ENCODE results near the gene LASP1. TPM values are rescaled to one million over a fixed set of nuclear protein-coding genes. Genes with fewer than 3 reads are reported as not detected.
A peak's percentile ranks its signal among the peaks of the same experiment; 100 is the strongest.
"Not testable (repeated sequence)": the region's sequence is repeated elsewhere in the genome, so short reads cannot be mapped to it uniquely, and the experiment has no call there.

LASP1 gene
- polyA plus RNA-seq, 1 donor from 2014 or later = 44.5 TPM

DNA sequence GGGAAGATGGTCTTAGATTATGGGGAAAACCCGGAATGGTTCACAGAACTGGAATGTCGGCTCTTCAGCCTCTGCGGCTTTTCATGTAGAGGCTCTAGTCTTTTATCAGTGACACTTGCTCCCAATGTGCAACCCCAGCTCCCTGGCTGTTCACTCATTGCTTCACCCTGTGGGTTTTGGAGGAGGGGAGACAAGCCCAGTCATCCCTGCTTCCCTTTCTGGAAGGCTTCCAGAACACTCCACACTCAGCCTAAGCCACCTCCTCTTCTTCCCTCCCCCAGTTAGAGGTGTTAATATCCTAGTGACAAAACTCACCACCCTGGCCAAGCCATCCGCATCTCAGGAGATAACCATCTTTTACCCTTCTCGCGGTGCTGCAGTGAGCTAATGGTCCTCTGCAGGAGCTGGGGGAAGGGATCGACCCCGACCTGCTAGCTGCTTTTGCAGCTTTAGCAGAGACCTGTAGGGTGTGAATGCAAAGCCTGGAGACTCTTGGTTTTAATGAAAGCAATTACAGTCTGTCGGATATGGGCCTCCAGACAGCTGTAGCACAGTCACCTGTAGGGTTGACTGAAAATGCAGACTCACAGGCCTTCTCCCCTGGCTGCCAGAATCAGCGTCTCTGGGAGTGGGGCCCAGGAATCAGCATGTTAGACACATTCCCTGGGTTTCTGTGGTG, 31.3 kb downstream of the LASP1 start:
- H3K36me3 Mint-ChIP-seq = peaks cover 3% of the 10 kb centered on the region
- peak overlapping the region in 1 of 4 donors; percentile 27 for H3K4me3 Mint-ChIP-seq
- H3K27ac Mint-ChIP-seq = peak overlapping the region; percentile 39 to 72 (median 43)
- H3K27me3 Mint-ChIP-seq = no peaks in the 10 kb centered on the region
- H3K4me1 Mint-ChIP-seq = peaks cover 24 to 40% (median 29%) of the 10 kb centered on the region in 3 donors
- no peaks in the 10 kb centered on the region for H3K9me3 Mint-ChIP-seq

DNA sequence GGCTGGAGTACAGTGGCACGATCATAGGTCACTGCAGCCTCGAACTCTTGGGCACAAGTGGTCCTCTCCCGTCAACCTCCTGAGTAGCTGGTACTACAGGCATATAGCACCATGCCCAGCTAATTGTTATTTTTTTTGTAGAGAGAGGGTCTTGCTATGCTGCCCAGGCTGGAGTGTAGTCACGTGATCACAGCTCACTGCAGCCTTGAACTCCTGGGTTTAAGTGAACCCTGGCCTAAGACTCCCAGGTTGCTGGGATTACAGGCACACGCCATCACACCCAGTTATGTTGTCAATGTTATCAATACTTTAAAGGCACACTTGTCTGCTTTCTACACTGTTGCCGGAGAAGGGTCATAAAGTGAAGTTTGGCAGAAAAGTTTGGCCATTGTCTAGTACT, 33.5 kb downstream of the LASP1 start:
- no peaks in the 10 kb centered on the region for H3K27me3 Mint-ChIP-seq
- H3K4me1 Mint-ChIP-seq = peaks cover 26 to 41% (median 30%) of the 10 kb centered on the region in 3 donors
- no peaks in the 10 kb centered on the region for H3K9me3 Mint-ChIP-seq
- H3K36me3 Mint-ChIP-seq = peaks cover 2% of the 10 kb centered on the region
- H3K4me3 Mint-ChIP-seq = no peak overlapping the region
- peak overlapping the region in 1 of 3 donors; percentile 26 for H3K27ac Mint-ChIP-seq

DNA sequence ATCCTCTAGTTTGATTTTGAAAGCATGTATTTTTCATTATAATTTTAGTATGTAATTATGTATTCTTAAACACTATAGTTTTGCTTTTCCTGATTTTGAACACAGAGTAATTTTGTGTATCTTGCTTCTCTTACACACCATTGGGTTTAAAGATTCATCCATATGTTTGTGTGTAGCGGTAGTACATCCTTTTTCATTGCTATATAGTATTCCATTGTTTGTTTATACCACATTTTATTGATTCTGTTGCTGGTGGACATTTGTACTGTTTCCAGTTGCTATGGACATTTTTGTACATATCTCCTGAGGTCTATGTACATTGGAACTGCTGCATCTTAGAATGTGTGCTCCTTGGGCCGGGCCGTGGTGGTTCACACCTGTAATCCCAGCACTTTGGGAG, 35.0 kb downstream of the LASP1 start:
- H3K9me3 Mint-ChIP-seq = no peaks in the 10 kb centered on the region
- H3K36me3 Mint-ChIP-seq = no peaks in the 10 kb centered on the region
- H3K4me3 Mint-ChIP-seq = peak overlapping the region in 2 of 4 donors; percentile 81
- peak overlapping the region in 1 of 3 donors; percentile 63 for H3K27ac Mint-ChIP-seq
- H3K4me1 Mint-ChIP-seq = peaks cover 15 to 32% (median 18%) of the 10 kb centered on the region in 3 donors
- no peaks in the 10 kb centered on the region for H3K27me3 Mint-ChIP-seq

DNA sequence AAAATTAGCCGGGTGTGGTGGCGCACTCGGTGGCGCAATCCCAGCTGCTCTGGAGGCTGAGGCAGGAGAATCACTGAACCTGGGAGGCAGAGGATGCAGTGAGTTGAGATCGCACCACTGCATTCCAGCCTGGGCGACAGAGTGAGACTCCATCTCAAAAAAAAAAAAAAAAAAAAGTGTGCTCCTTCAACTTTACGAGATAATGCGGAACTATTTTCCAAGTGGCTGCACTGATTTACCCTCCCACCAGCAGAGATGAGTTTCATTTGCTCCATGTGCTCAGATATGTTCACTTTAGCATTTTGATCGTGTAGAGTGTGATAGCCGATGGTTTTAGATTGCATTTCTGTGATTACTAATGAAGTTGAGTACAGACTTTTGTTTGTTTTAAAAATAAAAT, 35.5 kb downstream of the LASP1 start:
- Mint-ChIP-seq H3K27me3 (no peaks in the 10 kb centered on the region), H3K4me3 (peak overlapping the region in 2 of 4 donors; percentile 81), H3K27ac (peak overlapping the region in 2 of 3 donors; percentile 69 to 86), H3K4me1 (peaks cover 15 to 32% (median 18%) of the 10 kb centered on the region in 3 donors), H3K36me3 (no peaks in the 10 kb centered on the region), H3K9me3 (no peaks in the 10 kb centered on the region)

DNA sequence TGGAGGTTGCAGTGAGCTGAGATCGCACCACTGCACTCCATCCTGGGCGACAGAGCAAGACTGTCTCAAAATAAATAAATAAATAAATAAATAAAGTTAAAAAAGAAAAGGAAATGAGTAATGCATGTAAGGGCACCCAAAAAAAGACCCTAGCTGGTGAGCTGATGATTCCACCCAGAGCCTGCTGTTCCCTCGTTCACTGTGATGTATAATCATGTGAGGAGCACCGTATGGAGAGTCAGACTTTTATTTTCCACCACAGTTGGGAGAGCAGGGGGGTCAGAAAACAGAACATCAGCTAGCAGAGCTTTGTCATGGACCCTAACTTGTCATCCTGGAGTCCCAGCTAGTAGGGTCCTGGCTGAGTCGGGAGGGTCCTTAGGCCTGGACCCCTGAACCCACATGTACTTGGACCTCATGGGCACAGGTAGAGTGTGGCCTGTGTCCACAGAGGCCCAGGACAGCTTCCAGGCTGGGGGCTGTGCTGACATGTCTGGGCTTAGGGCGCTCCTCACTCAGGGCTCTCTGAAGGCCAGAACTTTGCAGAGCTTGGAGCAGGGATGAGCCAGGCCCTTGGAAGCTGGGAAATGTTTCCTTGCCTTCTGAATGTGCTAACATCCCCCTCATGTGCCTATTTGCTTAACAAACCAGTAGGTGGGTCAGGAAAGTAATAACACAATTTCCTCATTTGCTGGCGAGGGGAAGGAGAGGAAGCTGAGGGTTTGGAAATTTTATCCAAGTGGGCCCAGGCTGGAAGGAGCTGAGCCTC, 36.8 kb downstream of the LASP1 start:
- Mint-ChIP-seq H3K4me1 (peaks cover 12 to 27% (median 18%) of the 10 kb centered on the region in 3 donors), H3K36me3 (no peaks in the 10 kb centered on the region)

DNA sequence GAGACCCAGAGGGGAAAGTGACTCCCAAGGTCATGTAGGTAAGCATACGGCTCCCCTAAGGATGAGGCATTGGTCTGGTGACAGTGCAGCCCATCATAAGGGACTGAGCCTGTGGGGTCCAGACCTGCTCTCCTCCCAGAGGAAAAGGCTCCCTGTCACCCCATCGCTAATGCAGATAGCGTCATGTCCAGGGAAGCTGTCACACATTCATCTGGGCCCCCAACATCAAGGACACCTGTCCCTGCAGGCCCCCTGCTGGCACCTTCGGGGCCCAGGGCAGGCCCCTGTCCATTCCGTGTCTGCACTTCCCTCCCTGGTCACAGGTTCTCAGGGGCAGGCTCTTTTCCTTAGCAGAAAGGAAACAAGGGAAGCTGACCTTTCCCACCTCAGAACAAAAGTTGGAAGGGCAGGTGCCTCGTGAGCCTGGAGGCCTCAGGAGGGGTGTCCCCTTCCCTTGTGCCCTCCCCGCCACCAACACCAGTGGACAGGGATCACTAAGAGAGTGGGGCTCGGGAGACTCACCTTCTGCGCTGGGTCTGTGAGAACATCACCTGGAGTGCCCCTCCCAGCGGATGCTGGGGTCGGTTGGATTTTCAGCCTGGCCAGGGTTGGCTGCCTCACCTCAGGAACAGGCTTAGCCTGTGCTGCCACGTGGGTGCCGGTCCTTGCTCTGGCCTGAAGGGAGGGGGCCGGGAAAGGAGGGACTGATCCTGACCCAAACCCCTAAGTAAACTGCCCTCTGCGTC, 38.2 kb downstream of the LASP1 start:
- H3K27me3 Mint-ChIP-seq = no peaks in the 10 kb centered on the region
- no peak overlapping the region for H3K4me3 Mint-ChIP-seq
- no peaks in the 10 kb centered on the region for H3K36me3 Mint-ChIP-seq
- no peaks in the 10 kb centered on the region for H3K9me3 Mint-ChIP-seq
- H3K27ac Mint-ChIP-seq = peak overlapping the region in 2 of 3 donors; percentile 31 to 37
- peaks cover 12 to 24% (median 18%) of the 10 kb centered on the region in 3 donors for H3K4me1 Mint-ChIP-seq

More for the DNA sequence above, 36.8 kb downstream of the LASP1 start:
- no peaks in the 10 kb centered on the region for H3K9me3 Mint-ChIP-seq
- H3K4me3 Mint-ChIP-seq = peak overlapping the region in 1 of 4 donors; percentile 77
- no peaks in the 10 kb centered on the region for H3K27me3 Mint-ChIP-seq
- peak overlapping the region in 2 of 3 donors; percentile 37 to 86 for H3K27ac Mint-ChIP-seq

DNA sequence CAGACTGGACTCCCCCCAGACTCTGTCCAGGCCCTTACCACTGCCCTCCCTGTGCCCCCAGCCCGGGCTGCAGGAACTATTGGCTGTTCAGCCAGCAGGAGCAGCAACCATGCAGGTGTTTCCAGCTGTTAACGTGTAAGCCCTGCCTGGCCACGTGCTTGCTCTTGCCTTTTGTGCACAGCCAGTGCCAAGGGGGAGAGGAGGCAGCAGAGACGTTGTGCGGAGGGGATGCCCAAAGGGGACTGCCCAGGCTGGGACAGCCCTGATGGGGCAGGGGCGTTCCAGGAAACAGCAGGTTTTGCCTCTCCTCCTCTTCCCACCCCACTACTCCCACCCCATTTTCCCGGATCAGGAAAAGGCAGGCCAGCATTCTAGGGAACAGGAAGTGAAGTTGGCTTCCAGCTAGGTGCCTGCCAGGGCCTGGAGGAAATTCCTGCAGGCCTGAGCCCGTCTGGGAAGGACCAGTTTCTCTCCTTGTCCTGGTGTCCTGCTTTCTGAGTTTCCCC, 38.9 kb downstream of the LASP1 start:
- Mint-ChIP-seq H3K36me3 (no peaks in the 10 kb centered on the region), H3K27ac (peak overlapping the region in 2 of 3 donors; percentile 4 to 31), H3K4me3 (no peak overlapping the region), H3K9me3 (no peaks in the 10 kb centered on the region), H3K27me3 (no peaks in the 10 kb centered on the region), H3K4me1 (peaks cover 12 to 24% (median 18%) of the 10 kb centered on the region in 3 donors)

DNA sequence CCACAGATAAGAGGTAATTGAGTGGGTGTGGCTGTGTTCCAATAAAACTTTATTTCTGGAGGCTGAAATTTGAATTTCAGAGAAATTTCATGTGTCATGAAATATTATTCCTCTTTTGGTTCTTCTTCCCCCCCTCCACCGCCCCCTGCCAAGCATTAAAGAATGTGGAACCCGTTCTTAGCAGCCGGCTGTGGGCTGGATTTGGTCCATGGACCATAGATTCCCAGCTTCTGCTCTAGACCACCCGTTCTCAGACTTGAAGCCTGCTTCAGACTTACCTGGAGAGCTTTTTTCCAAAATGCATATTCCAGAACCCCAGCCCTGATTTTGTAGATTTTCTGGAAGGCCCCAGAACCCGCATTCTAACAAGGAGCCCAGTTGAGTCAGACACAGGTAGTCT, 40.5 kb downstream of the LASP1 start:
- H3K4me1 Mint-ChIP-seq = peaks cover 9 to 21% (median 16%) of the 10 kb centered on the region in 3 donors
- peak overlapping the region in 1 of 3 donors; percentile 25 for H3K27ac Mint-ChIP-seq
- H3K27me3 Mint-ChIP-seq = no peaks in the 10 kb centered on the region
- H3K36me3 Mint-ChIP-seq = no peaks in the 10 kb centered on the region
- no peak overlapping the region for H3K4me3 Mint-ChIP-seq
- H3K9me3 Mint-ChIP-seq = no peaks in the 10 kb centered on the region

DNA sequence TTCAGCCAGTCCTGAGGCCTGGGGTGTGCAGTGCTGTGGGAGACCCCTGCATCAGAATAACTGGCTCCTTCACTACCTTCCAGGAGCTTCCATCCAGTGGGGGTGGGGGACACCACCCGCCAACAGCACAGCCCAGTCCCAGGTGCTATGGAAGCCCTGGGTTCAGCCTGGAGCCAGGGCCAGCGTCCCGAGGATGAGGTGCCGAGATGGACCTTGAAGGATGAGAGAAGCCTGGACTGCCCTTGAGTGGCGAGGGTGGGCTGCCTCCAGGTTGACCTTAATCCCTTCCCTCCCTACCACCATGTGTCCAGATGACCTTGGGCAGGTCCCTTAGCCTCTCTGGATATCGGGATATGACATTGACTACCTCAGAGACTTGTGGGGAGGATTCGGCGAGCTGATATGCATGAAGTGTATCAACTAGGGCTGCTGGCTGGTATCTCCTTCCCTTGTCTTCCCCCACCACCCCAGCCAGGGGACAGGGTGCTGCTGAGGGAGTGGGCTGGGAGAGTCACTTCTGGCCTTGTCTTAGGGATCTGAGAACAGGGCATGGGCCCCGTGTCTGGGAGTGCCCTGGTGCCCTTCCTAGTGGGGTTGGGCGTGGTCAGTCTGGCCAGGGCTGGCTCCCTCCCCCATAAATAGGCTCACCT, 41.3 kb downstream of the LASP1 start:
- Mint-ChIP-seq H3K9me3 (no peaks in the 10 kb centered on the region), H3K36me3 (peaks cover 1% of the 10 kb centered on the region), H3K4me3 (no peak overlapping the region), H3K27me3 (no peaks in the 10 kb centered on the region), H3K4me1 (peaks cover 3 to 15% (median 13%) of the 10 kb centered on the region in 3 donors), H3K27ac (no peak overlapping the region)

DNA sequence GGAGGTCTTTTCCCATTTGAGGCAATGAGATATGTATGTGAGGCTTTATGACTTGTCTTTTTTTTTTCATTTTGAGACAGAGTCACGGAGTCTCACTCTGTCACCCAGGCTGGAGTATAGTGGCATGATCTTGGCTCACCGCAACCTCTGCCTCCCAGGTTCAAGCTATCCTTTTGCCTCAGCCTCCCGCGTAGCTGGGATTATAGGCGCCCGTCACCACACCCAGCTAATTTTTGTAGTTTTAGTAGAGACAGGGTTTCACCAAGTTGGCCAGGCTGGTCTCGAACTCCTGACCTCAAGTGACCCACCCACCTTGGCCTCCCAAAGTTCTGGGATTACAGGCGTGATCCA, 41.8 kb downstream of the LASP1 start:
- H3K36me3 Mint-ChIP-seq, H3K27me3 Mint-ChIP-seq, H3K4me3 Mint-ChIP-seq, H3K9me3 Mint-ChIP-seq: not testable (repeated sequence)
- H3K4me1 Mint-ChIP-seq = peaks cover 3 to 12% (median 12%) of the 10 kb centered on the region in 3 donors
- H3K27ac Mint-ChIP-seq = peak overlapping the region in 1 of 3 donors; percentile 35

DNA sequence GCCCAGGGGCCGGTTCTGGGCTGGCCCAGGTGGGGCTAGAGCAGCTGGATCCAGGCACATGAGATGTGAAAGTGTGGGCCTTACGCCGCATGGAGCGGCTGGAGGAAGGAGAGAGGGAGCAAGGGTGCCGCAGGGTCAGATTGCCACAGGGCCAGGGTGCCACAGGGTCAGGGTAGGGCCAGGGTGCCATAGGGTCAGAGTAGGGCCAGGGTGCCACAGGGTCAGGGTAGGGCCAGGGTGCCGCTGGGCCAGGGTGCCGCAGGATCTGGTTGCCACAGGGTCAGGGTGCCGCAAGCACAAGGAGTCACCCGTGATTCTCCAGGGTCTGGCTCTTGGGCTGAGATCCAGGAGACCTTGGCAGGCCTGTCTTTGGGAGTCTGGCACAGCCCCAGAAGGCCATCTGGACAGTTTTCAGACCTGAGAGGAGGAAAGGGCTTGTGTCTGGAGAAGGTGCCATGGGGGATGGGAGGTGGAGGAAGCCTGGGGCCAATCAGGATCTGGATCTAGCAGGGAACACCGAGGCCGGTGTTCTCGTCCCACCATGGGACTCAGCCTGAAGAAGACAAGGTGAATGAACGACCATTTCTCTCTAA, 42.5 kb downstream of the LASP1 start:
- Mint-ChIP-seq H3K36me3 (peaks cover 1% of the 10 kb centered on the region), H3K27me3 (no peaks in the 10 kb centered on the region), H3K27ac (peak overlapping the region in 2 of 3 donors; percentile 39 to 53), H3K4me3 (no peak overlapping the region), H3K9me3 (no peaks in the 10 kb centered on the region), H3K4me1 (peaks cover 1 to 8% (median 6%) of the 10 kb centered on the region in 3 donors)

DNA sequence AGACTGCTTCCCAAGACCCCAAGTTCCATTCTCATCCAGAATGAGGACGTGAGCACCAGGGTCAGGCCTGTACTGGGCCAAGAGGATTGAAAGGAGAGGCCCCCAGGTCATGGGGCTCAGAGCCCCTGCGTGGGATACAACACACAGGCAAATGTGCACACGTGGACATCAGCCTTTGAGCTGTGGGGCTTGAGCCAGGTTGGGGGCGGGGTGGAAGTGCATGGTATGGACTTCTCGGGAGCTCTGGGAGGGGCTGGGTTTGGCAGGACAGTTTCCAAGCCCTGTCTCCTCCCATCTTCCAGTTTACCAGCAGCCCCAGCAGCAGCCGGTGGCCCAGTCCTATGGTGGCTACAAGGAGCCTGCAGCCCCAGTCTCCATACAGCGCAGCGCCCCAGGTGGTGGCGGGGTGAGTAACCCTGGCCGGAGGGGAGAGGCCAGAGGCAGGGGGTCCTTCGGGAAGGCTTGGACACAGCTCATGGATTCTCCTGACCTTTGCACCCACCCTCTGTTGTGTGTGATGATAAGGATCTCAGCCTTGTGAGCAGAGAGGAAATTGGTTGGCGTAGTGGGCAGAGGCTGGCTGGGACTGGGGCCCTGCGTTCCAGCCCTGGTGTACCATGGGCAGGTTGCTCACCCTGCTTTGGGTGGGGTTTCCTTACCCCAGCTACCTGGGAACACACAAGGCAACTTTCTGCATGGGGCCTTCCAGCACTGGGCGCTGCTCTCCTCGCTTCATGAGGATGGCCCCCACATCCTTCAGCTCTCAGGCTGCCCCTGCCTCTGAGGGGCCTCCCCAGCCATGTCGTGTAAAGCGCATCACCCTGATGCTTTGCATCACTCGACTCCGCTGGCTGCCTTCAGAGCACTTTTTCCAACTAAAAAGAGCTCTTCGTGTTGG, 45.1 kb downstream of the LASP1 start:
- Mint-ChIP-seq H3K9me3 (no peaks in the 10 kb centered on the region), H3K27me3 (no peaks in the 10 kb centered on the region), H3K27ac (no peak overlapping the region), H3K4me3 (no peak overlapping the region), H3K4me1 (peaks cover 0 to 6% (median 1%) of the 10 kb centered on the region in 3 donors), H3K36me3 (peaks cover 4% of the 10 kb centered on the region)

DNA sequence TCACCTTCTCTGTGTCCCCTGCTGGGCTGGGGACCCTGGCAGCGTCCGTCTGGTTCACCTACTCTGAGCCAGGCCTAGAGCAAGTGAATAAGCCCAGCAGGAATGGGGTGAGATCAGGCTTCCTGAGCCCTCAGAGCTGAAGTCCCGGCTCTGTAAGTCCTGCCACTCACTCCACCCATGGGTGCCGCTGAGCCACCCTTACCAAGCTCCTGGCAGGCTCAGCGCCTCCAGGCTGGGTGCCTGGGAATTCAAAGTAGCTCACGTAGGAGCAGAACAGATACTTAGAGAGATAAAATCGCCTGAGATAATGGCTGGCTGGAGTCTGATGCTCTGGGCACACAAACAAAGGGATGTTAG, 45.8 kb downstream of the LASP1 start:
- Mint-ChIP-seq H3K9me3 (no peaks in the 10 kb centered on the region), H3K27ac (no peak overlapping the region), H3K4me3 (no peak overlapping the region), H3K4me1 (peaks cover 0 to 6% (median 3%) of the 10 kb centered on the region in 3 donors), H3K27me3 (no peaks in the 10 kb centered on the region), H3K36me3 (peaks cover 5% of the 10 kb centered on the region)
